H1 (cell line): Measurements from ENCODE around the gene NFYB. TPM values are rescaled to one million over a fixed set of nuclear protein-coding genes. Genes with fewer than 3 reads are reported as not detected.

Experiments
- BCL11A ChIP-seq, 2 experiments: IDR thresholded peaks; one replicate each; pipeline ENCODE4 v1.6.1; 2011; ENCODE audit warnings: low read depth in 2 of 2, low read length in 2 of 2, mild to moderate bottlenecking in 2 of 2
- BRCA1 ChIP-seq: IDR thresholded peaks from 2 replicates; pipeline ENCODE4 v1.6.1; 2012; ENCODE audit warnings: low read depth, low read length, improper control_type of control experiment
- CHD7 ChIP-seq: fragments of 300-600 bp; sonication (generic); IDR thresholded peaks from 2 replicates; pipeline ENCODE4 v1.7.1; 2012; ENCODE audit warnings: low read length, moderate library complexity, mild to moderate bottlenecking, inconsistent platforms; ENCODE audit not compliant: insufficient replicate concordance
- CREB1 ChIP-seq: IDR thresholded peaks from 2 replicates; pipeline ENCODE4 v1.6.1; 2012; ENCODE audit warnings: inconsistent platforms
- EGR1 ChIP-seq: IDR thresholded peaks from 2 replicates; pipeline ENCODE4 v1.6.1; 2011; ENCODE audit warnings: low read depth, low read length, borderline replicate concordance
- EP300 ChIP-seq, 2 experiments: IDR thresholded peaks; 1 replicate in 1 of 2; 2 replicates in 1 of 2; pipeline ENCODE4 v1.6.1; 2011 to 2012; ENCODE audit warnings: low read depth in 2 of 2, low read length in 2 of 2, mild to moderate bottlenecking in 2 of 2, borderline replicate concordance in 1 of 2, inconsistent platforms in 1 of 2, moderate library complexity in 1 of 2
- EZH2 ChIP-seq: fragments of 200-600 bp; sonication (generic); IDR thresholded peaks from 2 replicates; pipeline ENCODE4 v1.7.1; 2012; ENCODE audit warnings: low read depth, mild to moderate bottlenecking, moderate library complexity, low read length, inconsistent platforms; ENCODE audit not compliant: severe bottlenecking
- POLR2AphosphoS5 ChIP-seq: IDR thresholded peaks from 2 replicates; pipeline ENCODE4 v1.6.1; 2011; ENCODE audit warnings: low read depth, low read length
- RFX5 ChIP-seq: IDR thresholded peaks from 2 replicates; pipeline ENCODE4 v1.6.1; 2011; ENCODE audit warnings: low read depth, low read length, improper control_type of control experiment, borderline replicate concordance
- RNF2 ChIP-seq: fragments of 200-900, 300-1000 bp; sonication (generic); IDR thresholded peaks from 2 replicates; pipeline ENCODE4 v1.7.1; 2016; ENCODE audit warnings: borderline replicate concordance, low read depth, mild to moderate bottlenecking, antibody characterized with exemption, low read length; ENCODE audit not compliant: poor library complexity, severe bottlenecking; ENCODE audit errors: missing control alignments
- polyA plus RNA-seq, 7 experiments: library from polyadenylated mRNA; depleted of rRNA in 3 of 7; stranded (reverse) in 5 of 7; unstranded in 2 of 7; fragments of >200 nt in 5 of 7; fragments of 200-250 nt in 2 of 7; gene quantifications; 1 replicate in 5 of 7; 2 replicates in 1 of 7; 4 replicates in 1 of 7; pipeline versions ENCODE4 v1.2.1 to v1.2.3, GENCODE V29; 2011 to 2013; ENCODE audit warnings: missing spikeins in 2 of 7, mixed read lengths in 2 of 7
- total RNA-seq: library from RNA; stranded (reverse); fragmentation: NEBNext Ultra II Directional; extraction: Animal tissue kit (Norgen Biotek cat#: 25700); gene quantifications from 2 replicates; pipeline ENCODE4 v1.2.1, GENCODE V29; 2021

The NFYB gene
- total and polyA plus RNA-seq, 2 of the 8 experiments (the other 6 are each of a cell fraction or from before 2014, with no cell fraction given): 29.1 to 43.5 TPM

GRCh38 chr12:104150416-104150815, 12.4 kb upstream of the NFYB start (continued):
- TF ChIP-seq CHD7 (no peak), RNF2 (no peak), CREB1 (no peak), BRCA1 (no peak), EP300 (IDR thresholded peaks at IDR 0.05; ENCODE audit: borderline replicate concordance in 1 of 2, low read depth in 2 of 2, low read length in 2 of 2) (no peak), POLR2AphosphoS5 (no peak), BCL11A (IDR thresholded peaks at IDR 0.05; ENCODE audit: low read depth in 2 of 2, low read length in 2 of 2) (no peak), RFX5 (no peak), EZH2 (no peak), EGR1 (no peak)
